CD8-positive, alpha-beta memory T cell (primary cell): ENCODE results near the gene RS1. TPM values are rescaled to one million over a fixed set of nuclear protein-coding genes. Genes with fewer than 3 reads are reported as not detected.

ENCODE experiments used
- CTCF ChIA-PET: fragments of 350-600 bp; sonication (Branson Sonifier 250); formaldehyde crosslinking; loops from one replicate; lab custom pipeline; 2021; ENCODE audit warnings: antibody characterized with exemption; lab: Charles Lee
- POLR2A ChIA-PET: fragments of 350-600 bp; sonication (Branson Sonifier 250); formaldehyde crosslinking; loops from one replicate; lab custom pipeline; 2021; ENCODE audit warnings: antibody characterized with exemption; lab: Charles Lee
- DNase-seq, 5 donors: peaks; one replicate each; pipeline versions ENCODE4 v3.0.0 to v3.0.0-alpha.2; 2020 to 2022; ENCODE audit warnings: mixed read lengths in 1 of 5
- H3K27ac ChIP-seq: one replicate; pipeline ENCODE4 v1.7.0; 2013; ENCODE audit warnings: low read depth, mild to moderate bottlenecking, low read length, moderate library complexity
- H3K27me3 ChIP-seq: 2 replicates; pipeline ENCODE4 v1.7.0; 2013; ENCODE audit warnings: low read length, mild to moderate bottlenecking; ENCODE audit not compliant: insufficient read depth, poor library complexity, severe bottlenecking
- H3K36me3 ChIP-seq: 2 replicates; pipeline ENCODE4 v1.7.0; 2013; ENCODE audit warnings: mild to moderate bottlenecking, low read length, moderate library complexity; ENCODE audit not compliant: insufficient read depth
- H3K4me1 ChIP-seq: 2 replicates; pipeline ENCODE4 v1.7.0; 2013; ENCODE audit warnings: mild to moderate bottlenecking, low read length, moderate library complexity; ENCODE audit not compliant: insufficient read depth
- H3K4me3 ChIP-seq: 2 replicates; pipeline ENCODE4 v1.7.0; 2013; ENCODE audit warnings: mild to moderate bottlenecking, low read length
- H3K9me3 ChIP-seq: 2 replicates; pipeline ENCODE4 v1.7.0; 2013; ENCODE audit warnings: mild to moderate bottlenecking, low read length
- H3K27ac Mint-ChIP-seq, 8 donors: one replicate each; pipeline ENCODE4 v1.8.0; 2020 to 2021; ENCODE audit warnings: mixed read lengths in 8 of 8, mild to moderate bottlenecking in 6 of 8, inconsistent platforms in 3 of 8, moderate library complexity in 3 of 8
- H3K27me3 Mint-ChIP-seq, 2 donors: one replicate each; pipeline ENCODE4 v1.8.0; 2020 to 2021; ENCODE audit warnings: mixed read lengths in 2 of 2, mild to moderate bottlenecking in 1 of 2, moderate library complexity in 1 of 2
- H3K36me3 Mint-ChIP-seq, 3 donors: one replicate each; pipeline ENCODE4 v1.8.0; 2020 to 2021; ENCODE audit warnings: mixed read lengths in 3 of 3, inconsistent platforms in 1 of 3, mild to moderate bottlenecking in 1 of 3
- H3K4me1 Mint-ChIP-seq, 3 donors: one replicate each; pipeline ENCODE4 v1.8.0; 2020 to 2021; ENCODE audit warnings: mixed read lengths in 3 of 3, inconsistent platforms in 1 of 3, mild to moderate bottlenecking in 1 of 3
- H3K4me3 Mint-ChIP-seq, 7 donors: one replicate each; pipeline ENCODE4 v1.8.0; 2020 to 2021; ENCODE audit warnings: mixed read lengths in 7 of 7, mild to moderate bottlenecking in 6 of 7, moderate library complexity in 4 of 7, inconsistent platforms in 2 of 7
- H3K9me3 Mint-ChIP-seq, 5 donors: one replicate each; pipeline ENCODE4 v1.8.0; 2020 to 2022; ENCODE audit warnings: mixed read lengths in 5 of 5, mild to moderate bottlenecking in 3 of 5, moderate library complexity in 2 of 5, inconsistent platforms in 1 of 5
- polyA plus RNA-seq: library from polyadenylated mRNA; unstranded; fragments of 300-500 nt; fragmentation: Illumina TruSeq; gene quantifications from one replicate; pipeline ENCODE4 v1.2.3, GENCODE V29; 2021
- total RNA-seq, 2 experiments: library from RNA; stranded (reverse); gene quantifications; one replicate each; pipeline ENCODE4 v1.2.3, GENCODE V29; 2021

The RS1 gene
- total and polyA plus RNA-seq, 3 experiments from 2014 or later = not detected

DNA sequence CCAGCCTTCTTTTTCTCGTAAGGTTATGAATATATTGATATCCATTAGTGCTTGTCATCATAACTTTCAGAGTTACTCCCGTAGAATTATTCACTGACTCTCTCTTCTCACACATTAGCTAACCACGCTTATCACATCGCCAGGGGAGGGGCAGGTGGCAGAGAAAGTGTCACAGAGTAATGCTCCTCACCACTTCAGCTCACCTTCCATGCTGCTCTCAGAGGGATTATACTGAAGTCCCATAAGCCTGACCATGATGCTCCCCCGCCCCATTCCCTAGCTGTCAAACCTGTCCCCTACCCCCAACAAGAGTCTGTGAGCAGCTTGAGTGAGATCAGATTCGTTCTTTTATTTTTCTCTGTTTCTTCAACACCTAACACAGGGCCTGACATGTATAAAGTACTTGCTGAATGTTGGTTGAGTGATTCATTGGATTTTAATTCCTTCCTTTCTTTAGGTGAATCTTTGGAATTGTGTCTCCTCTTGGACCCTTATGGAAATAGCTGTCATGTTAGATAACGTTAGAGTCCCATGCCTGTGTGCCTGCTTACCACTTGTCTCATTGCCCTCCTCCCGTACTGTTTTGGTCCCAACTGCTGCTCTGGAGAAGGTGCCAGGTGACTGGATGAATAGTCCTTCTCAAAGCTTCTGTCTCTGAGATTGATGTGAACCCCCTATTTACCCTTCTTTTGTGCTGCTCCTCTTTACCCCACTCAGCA is 55.1 kb downstream of the RS1 start:
- H3K27me3 ChIP-seq = no peaks in the 10 kb centered on the region
- H3K9me3 ChIP-seq = no peaks in the 10 kb centered on the region
- no peaks in the 10 kb centered on the region for H3K4me1 Mint-ChIP-seq
- H3K36me3 ChIP-seq = no peaks in the 10 kb centered on the region
- no peak overlapping the region for H3K4me3 ChIP-seq
- no peaks in the 10 kb centered on the region for H3K9me3 Mint-ChIP-seq
- peak overlapping the region in 2 of 8 donors; percentile 22 to 81 for H3K27ac Mint-ChIP-seq
- POLR2A ChIA-PET = no interaction called here
- DNase-seq = no peak
- H3K4me1 ChIP-seq = no peaks in the 10 kb centered on the region
- CTCF ChIA-PET = no interaction called here
- H3K36me3 Mint-ChIP-seq = peaks cover 0 to 22% (median 4%) of the 10 kb centered on the region in 3 donors
- H3K4me3 Mint-ChIP-seq = no peak overlapping the region
- no peak overlapping the region for H3K27ac ChIP-seq
- H3K27me3 Mint-ChIP-seq = no peaks in the 10 kb centered on the region

DNA sequence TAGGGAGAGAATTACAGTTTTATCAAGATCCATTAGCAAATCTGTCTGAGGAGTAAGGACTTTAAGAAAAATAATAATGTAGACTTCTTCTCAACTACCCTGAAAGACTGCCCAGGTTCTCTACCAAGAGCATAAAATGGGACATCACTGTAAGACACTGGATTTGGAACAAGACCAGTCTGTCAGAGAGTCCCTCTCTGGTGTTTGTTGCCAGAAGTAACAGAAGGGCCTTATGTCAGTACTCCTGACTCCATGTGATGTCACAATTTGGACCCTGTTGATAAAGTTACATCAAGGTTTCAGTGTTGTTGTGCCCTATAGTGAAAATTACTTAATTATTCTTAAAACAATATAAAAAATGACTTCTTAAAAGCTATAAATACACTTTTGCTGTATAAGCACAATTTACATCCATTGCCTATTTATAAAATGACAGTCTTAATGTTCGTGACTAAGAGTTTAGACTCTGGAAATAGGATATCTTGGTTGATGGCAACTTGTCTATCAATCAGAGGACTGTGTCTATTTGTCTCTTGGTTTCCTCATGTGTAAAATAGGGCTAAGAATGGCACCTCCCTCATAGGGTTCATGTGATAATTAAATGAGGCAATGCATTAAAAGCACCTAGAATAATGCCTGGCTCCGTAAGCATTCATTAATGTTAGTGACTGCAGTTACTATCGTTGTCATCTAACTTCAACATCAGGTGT is 57.8 kb downstream of the RS1 start:
- DNase-seq = no peak
- ChIA-PET POLR2A (no interaction called here), CTCF (no interaction called here)
- H3K27me3 ChIP-seq = no peaks in the 10 kb centered on the region
- Mint-ChIP-seq H3K4me3 (no peak overlapping the region), H3K4me1 (no peaks in the 10 kb centered on the region), H3K36me3 (peaks cover 3 to 30% (median 6%) of the 10 kb centered on the region in 3 donors), H3K9me3 (no peaks in the 10 kb centered on the region), H3K27ac (no peak overlapping the region), H3K27me3 (no peaks in the 10 kb centered on the region)
- no peaks in the 10 kb centered on the region for H3K9me3 ChIP-seq
- H3K4me3 ChIP-seq = no peak overlapping the region
- no peaks in the 10 kb centered on the region for H3K4me1 ChIP-seq
- H3K36me3 ChIP-seq = no peaks in the 10 kb centered on the region
- H3K27ac ChIP-seq = no peak overlapping the region

DNA sequence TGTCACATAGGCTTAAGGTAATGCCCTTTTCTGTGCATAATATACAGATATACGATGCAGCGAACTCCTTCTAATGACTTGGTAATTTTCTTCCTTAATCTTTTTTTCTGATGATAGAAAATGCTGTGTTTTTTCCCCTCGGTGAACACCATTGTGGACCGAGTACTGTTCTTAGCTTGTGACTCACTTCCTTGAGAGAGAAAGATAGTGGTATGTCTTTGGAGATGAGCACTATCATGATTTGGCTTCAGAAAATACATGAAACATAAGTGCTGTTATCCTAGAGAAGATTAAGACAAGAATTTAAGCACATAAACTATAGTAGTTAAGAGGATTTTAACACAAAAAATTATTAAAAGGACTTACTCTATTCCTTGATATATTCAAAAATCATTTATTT is 63.9 kb downstream of the RS1 start:
- Mint-ChIP-seq H3K4me1 (no peaks in the 10 kb centered on the region), H3K27ac (no peak overlapping the region), H3K27me3 (peaks cover 0 to 1% of the 10 kb centered on the region in 2 donors), H3K9me3 (no peaks in the 10 kb centered on the region), H3K4me3 (no peak overlapping the region), H3K36me3 (peaks cover 7 to 37% (median 8%) of the 10 kb centered on the region in 3 donors)
- POLR2A ChIA-PET = no interaction called here
- Histone ChIP-seq H3K27me3 (no peaks in the 10 kb centered on the region), H3K36me3 (no peaks in the 10 kb centered on the region), H3K4me1 (no peaks in the 10 kb centered on the region), H3K27ac (no peak overlapping the region), H3K9me3 (no peaks in the 10 kb centered on the region), H3K4me3 (no peak overlapping the region)
- DNase-seq = no peak
- CTCF ChIA-PET = no interaction called here

DNA sequence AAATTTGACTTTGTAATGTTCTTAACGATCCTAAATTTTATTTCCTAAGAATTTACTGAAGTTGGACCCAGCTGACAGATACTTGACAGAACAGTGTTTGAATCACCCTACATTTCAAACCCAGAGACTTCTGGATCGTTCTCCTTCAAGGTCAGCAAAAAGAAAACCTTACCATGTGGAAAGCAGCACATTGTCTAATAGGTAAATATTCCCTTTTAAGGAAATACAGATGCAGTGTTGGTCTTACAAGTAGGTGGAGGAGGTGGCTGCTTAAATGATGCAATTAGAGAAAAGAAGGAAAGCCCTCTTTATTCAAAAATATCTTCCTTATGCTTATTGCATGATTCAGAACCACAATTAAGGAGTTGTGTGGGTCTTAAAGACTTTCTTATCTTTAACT is 73.5 kb downstream of the RS1 start:
- no peaks in the 10 kb centered on the region for H3K4me1 Mint-ChIP-seq
- H3K9me3 Mint-ChIP-seq = no peaks in the 10 kb centered on the region
- H3K36me3 Mint-ChIP-seq = peaks cover 3 to 23% (median 6%) of the 10 kb centered on the region in 3 donors
- no peak overlapping the region for H3K27ac ChIP-seq
- CTCF ChIA-PET = no interaction called here
- H3K27ac Mint-ChIP-seq = no peak overlapping the region
- peaks cover 0 to 3% of the 10 kb centered on the region in 2 donors for H3K27me3 Mint-ChIP-seq
- POLR2A ChIA-PET = no interaction called here
- no peak overlapping the region for H3K4me3 ChIP-seq
- DNase-seq = no peak
- H3K36me3 ChIP-seq = no peaks in the 10 kb centered on the region
- H3K27me3 ChIP-seq = no peaks in the 10 kb centered on the region
- no peak overlapping the region for H3K4me3 Mint-ChIP-seq
- no peaks in the 10 kb centered on the region for H3K4me1 ChIP-seq
- H3K9me3 ChIP-seq = no peaks in the 10 kb centered on the region

DNA sequence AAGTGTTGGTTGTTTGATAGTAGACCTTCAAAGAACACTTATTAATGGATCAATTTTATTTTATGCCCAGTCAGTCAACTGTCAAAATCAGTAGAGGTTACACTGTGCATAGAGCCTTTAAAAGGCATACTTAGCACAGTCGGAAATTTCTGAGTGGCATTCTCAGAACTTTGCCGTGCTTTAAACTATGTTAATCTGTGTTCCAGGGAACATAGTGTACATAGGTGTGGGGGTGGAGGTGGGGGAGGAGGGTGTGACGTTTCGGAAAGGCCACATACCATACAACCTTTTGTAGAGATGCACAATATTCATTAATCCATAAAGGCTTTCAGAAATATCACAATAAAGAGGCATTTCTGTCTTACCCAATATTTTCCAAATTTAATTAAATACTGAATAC is 75.8 kb downstream of the RS1 start:
- DNase-seq = no peak
- no peaks in the 10 kb centered on the region for H3K9me3 ChIP-seq
- Mint-ChIP-seq H3K4me1 (no peaks in the 10 kb centered on the region), H3K27me3 (no peaks in the 10 kb centered on the region), H3K36me3 (peaks cover 3 to 22% (median 6%) of the 10 kb centered on the region in 3 donors), H3K4me3 (no peak overlapping the region), H3K27ac (no peak overlapping the region), H3K9me3 (no peaks in the 10 kb centered on the region)
- ChIA-PET POLR2A (no interaction called here), CTCF (no interaction called here)
- H3K36me3 ChIP-seq = no peaks in the 10 kb centered on the region
- no peak overlapping the region for H3K4me3 ChIP-seq
- no peaks in the 10 kb centered on the region for H3K27me3 ChIP-seq
- no peak overlapping the region for H3K27ac ChIP-seq
- H3K4me1 ChIP-seq = no peaks in the 10 kb centered on the region

DNA sequence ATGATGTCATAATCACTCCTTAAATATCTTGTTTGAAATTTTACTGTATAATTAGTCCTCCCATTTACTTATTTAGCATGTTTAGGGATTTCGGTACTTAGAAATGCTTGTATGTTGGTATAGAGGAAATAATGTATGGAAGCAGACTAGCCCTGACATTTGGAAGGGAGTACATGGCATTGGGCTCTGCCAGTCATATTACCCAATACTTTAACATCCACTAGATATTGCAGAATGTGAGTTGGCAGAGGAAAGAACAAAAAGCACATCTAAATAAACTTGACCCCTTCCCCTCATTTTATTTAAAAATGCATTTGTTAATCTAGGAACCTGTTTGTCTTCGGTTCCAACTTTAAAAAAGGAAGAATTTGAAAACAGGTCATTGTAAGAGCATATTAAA is 77.8 kb downstream of the RS1 start:
- H3K27ac Mint-ChIP-seq = no peak overlapping the region
- H3K9me3 ChIP-seq = no peaks in the 10 kb centered on the region
- no peaks in the 10 kb centered on the region for H3K27me3 ChIP-seq
- POLR2A ChIA-PET = no interaction called here
- DNase-seq = no peak
- no peaks in the 10 kb centered on the region for H3K36me3 ChIP-seq
- H3K4me1 Mint-ChIP-seq = no peaks in the 10 kb centered on the region
- H3K4me3 ChIP-seq = no peak overlapping the region
- CTCF ChIA-PET = no interaction called here
- H3K27ac ChIP-seq = no peak overlapping the region
- no peaks in the 10 kb centered on the region for H3K4me1 ChIP-seq
- H3K36me3 Mint-ChIP-seq = peaks cover 5 to 22% (median 8%) of the 10 kb centered on the region in 3 donors
- H3K4me3 Mint-ChIP-seq = no peak overlapping the region
- H3K27me3 Mint-ChIP-seq = no peaks in the 10 kb centered on the region
- peaks cover 0 to 3% (median 0%) of the 10 kb centered on the region in 5 donors for H3K9me3 Mint-ChIP-seq

DNA sequence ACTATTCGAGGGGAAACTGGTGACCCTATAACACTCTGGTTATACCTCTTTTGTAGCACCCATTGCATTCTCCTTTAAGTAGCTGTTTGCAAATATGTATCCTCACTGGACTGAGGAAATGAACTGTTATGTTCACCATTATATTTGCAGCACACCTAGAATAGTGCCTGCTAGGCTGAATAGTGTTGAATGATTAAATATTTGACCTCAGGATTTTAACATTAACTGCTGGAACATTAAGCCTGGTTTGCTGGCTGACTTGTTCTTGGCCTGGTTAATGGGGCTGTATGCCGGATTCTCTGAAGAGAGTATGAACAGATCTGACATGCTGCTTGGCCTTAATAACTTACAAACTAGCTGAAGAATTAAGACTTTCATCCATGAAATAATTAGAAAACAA is 80.1 kb downstream of the RS1 start:
- Histone ChIP-seq H3K9me3 (no peaks in the 10 kb centered on the region), H3K27ac (no peak overlapping the region), H3K27me3 (no peaks in the 10 kb centered on the region), H3K36me3 (no peaks in the 10 kb centered on the region), H3K4me1 (no peaks in the 10 kb centered on the region), H3K4me3 (no peak overlapping the region)
- Mint-ChIP-seq H3K9me3 (peaks cover 0 to 5% (median 0%) of the 10 kb centered on the region in 5 donors), H3K36me3 (peaks cover 5 to 23% (median 8%) of the 10 kb centered on the region in 3 donors), H3K27me3 (no peaks in the 10 kb centered on the region), H3K4me1 (no peaks in the 10 kb centered on the region), H3K27ac (no peak overlapping the region), H3K4me3 (no peak overlapping the region)
- ChIA-PET POLR2A (no interaction called here), CTCF (no interaction called here)
- DNase-seq = no peak
